ENCODE results near the gene HNRNPF. TPM values are rescaled to one million over a fixed set of nuclear protein-coding genes. Genes with fewer than 3 reads are reported as not detected.
"Not testable (repeated sequence)": the region's sequence is repeated elsewhere in the genome, so short reads cannot be mapped to it uniquely, and the experiment has no call there.

Gene HNRNPF
- total and polyA plus RNA-seq, 4 donors, result 64.5 to 150 (median 113) TPM

GRCh38 chr10:43394868-43395267 lies 14.1 kb downstream of the HNRNPF start (continued):
- TF ChIP-seq CTCF (IDR thresholded peaks at IDR 0.05; ENCODE audit: low read depth, low read length, missing input control) (no peak), HNF4A (conservative IDR thresholded peaks at IDR 0.05) (no peak), JUND (IDR thresholded peaks at IDR 0.05) (no peak)

DNA sequence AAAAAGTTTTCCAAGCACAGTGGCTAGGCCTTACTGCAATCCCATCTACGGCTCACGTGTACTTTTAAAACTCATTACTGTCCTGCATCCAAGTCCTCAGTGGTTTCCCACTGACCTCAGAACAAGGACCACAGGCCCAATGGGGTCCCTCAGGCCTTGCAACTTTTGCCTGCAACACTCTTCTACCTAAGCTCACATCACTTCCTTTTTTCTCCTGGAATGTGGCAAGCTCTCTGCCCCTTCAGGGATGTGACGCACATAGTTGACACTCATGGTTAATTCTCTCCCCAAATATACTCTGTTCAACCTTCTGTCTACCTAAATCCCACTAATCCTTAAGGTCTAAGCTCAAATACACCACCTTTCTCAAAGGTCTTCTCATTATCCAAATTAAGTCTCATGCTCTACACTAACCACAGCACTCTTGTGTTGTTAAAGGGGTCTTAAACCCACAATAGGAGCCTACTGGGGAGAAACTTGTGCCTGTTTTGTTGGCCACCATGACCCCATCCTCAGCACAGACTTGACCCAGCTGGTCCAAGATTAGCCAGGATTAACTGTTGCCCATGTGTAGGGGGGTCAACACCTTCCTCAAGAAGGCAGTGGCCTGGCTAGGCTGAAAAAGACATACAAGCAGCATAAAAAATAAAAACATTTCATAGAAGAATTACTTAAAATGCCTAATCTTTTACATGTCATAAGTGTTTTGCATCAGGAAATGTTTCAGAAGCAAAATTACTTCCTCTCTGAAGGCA lies 15.2 kb downstream of the HNRNPF start:
- WGBS, result 87% methylated on average over 3 of the region's 3 CpGs
- DNase-seq (ENCODE audit: low spot score), result no peak
- peaks cover 11 to 46% (median 44%) of the 10 kb centered on the region in 4 donors for H3K36me3 ChIP-seq (ENCODE audit: control insufficient read depth in 4 of 4, insufficient read depth in 3 of 4, low read depth in 1 of 4, low read length in 3 of 4)
- no peak overlapping the region for H3K9ac ChIP-seq (ENCODE audit: low read depth in 1 of 2, low read length in 2 of 2)
- no peaks in the 10 kb centered on the region for H3K27me3 ChIP-seq (ENCODE audit: control insufficient read depth in 4 of 4, insufficient read depth in 4 of 4, low read length in 3 of 4)
- peaks cover 2 to 49% (median 34%) of the 10 kb centered on the region in 4 donors for H3K4me1 ChIP-seq (ENCODE audit: control insufficient read depth in 4 of 4, insufficient read depth in 4 of 4, low read length in 3 of 4)
- H3K4me3 ChIP-seq (ENCODE audit: low read depth in 1 of 3, low read length in 3 of 3), result no peak overlapping the region
- no peak overlapping the region for H3K27ac ChIP-seq (ENCODE audit: low read depth in 1 of 2, low read length in 2 of 2)
- no peaks in the 10 kb centered on the region for H3K9me3 ChIP-seq (ENCODE audit: control insufficient read depth in 4 of 4, low read length in 3 of 4)
- TF ChIP-seq, protein P1, sequence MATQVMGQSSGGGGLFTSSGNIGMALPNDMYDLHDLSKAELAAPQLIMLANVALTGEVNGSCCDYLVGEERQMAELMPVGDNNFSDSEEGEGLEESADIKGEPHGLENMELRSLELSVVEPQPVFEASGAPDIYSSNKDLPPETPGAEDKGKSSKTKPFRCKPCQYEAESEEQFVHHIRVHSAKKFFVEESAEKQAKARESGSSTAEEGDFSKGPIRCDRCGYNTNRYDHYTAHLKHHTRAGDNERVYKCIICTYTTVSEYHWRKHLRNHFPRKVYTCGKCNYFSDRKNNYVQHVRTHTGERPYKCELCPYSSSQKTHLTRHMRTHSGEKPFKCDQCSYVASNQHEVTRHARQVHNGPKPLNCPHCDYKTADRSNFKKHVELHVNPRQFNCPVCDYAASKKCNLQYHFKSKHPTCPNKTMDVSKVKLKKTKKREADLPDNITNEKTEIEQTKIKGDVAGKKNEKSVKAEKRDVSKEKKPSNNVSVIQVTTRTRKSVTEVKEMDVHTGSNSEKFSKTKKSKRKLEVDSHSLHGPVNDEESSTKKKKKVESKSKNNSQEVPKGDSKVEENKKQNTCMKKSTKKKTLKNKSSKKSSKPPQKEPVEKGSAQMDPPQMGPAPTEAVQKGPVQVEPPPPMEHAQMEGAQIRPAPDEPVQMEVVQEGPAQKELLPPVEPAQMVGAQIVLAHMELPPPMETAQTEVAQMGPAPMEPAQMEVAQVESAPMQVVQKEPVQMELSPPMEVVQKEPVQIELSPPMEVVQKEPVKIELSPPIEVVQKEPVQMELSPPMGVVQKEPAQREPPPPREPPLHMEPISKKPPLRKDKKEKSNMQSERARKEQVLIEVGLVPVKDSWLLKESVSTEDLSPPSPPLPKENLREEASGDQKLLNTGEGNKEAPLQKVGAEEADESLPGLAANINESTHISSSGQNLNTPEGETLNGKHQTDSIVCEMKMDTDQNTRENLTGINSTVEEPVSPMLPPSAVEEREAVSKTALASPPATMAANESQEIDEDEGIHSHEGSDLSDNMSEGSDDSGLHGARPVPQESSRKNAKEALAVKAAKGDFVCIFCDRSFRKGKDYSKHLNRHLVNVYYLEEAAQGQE (IDR thresholded peaks at IDR 0.05), result no peak
- TF ChIP-seq RXRA (IDR thresholded peaks at IDR 0.05) (no peak), SP1 (IDR thresholded peaks at IDR 0.05) (no peak), CTCF (IDR thresholded peaks at IDR 0.05; ENCODE audit: low read depth, low read length, missing input control) (no peak)

DNA sequence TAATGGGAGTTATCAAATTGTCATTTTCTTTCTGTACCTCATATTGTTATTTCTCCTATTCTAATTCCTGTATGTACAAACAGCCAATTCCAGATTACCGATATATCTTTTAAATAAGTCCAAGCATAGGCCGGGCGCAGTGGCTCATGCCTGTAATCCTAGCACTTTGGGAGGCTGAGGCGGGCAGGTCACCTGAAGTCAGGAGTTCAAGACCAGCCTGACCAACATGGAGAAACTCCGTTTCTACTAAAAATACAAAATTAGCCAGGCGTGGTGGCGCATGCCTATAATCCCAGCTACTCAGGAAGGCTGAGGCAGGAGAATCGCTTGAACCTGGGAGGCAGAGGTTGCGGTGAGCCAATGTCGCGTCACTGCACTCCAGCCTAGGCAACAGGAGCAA lies 15.8 kb downstream of the HNRNPF start:
- DNase-seq (ENCODE audit: low spot score); H3K27me3 ChIP-seq (ENCODE audit: control insufficient read depth in 4 of 4, insufficient read depth in 4 of 4, low read length in 3 of 4); H3K4me3 ChIP-seq (ENCODE audit: low read depth in 1 of 3, low read length in 3 of 3); H3K9ac ChIP-seq (ENCODE audit: low read depth in 1 of 2, low read length in 2 of 2); H3K27ac ChIP-seq (ENCODE audit: low read depth in 1 of 2, low read length in 2 of 2); H3K9me3 ChIP-seq (ENCODE audit: control insufficient read depth in 4 of 4, low read length in 3 of 4): not testable (repeated sequence)
- Histone ChIP-seq H3K36me3 (ENCODE audit: control insufficient read depth in 4 of 4, insufficient read depth in 3 of 4, low read depth in 1 of 4, low read length in 3 of 4) (peaks cover 14 to 52% (median 50%) of the 10 kb centered on the region in 4 donors), H3K4me1 (ENCODE audit: control insufficient read depth in 4 of 4, insufficient read depth in 4 of 4, low read length in 3 of 4) (peaks cover 0 to 43% (median 28%) of the 10 kb centered on the region in 4 donors)
- 94% methylated on average over 11 of the region's 11 CpGs for WGBS
